Keratinocyte (primary cell): ENCODE measurements around the gene PDS5B.

Experiments
- EZH2 ChIP-seq: IDR thresholded peaks from one replicate; pipeline ENCODE4 v1.6.1; 2012; ENCODE audit warnings: inconsistent platforms, mild to moderate bottlenecking, low read length, moderate library complexity
- TF ChIP-seq, protein P1 (sequence below), 3 experiments: IDR thresholded peaks in 1 of 3; conservative IDR thresholded peaks in 1 of 3; optimal IDR thresholded peaks in 1 of 3; 2 replicates in 2 of 3; 3 replicates in 1 of 3; pipeline versions ENCODE3 to v1.5.1; 2011; ENCODE audit warnings: low read length in 3 of 3, mild to moderate bottlenecking in 3 of 3, moderate library complexity in 2 of 3, control low read depth in 1 of 3, inconsistent platforms in 1 of 3; ENCODE audit not compliant: insufficient read depth in 2 of 3; ENCODE audit errors: extremely low read depth in 1 of 3

DNA sequence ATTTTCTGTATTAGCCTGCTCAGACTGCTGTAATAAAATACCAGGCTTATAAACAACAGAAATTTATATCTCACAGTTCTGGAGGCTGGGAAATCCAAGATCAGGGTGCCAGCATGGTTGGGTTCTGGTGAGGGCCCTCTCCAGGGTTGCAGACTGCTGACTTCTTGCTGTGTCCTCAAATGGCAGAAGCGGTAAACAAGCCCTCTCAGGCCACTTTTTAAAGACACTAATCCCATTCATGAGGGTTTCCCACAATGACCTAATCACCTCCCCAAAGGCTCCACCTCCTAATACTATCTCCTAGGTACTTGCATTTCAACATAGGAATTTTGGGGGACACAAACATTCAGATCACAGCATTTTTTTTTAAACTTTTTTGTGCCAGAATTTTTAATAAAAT is 159.3 kb downstream of the PDS5B start:
- no peak for TF ChIP-seq EZH2
- TF ChIP-seq, protein P1, sequence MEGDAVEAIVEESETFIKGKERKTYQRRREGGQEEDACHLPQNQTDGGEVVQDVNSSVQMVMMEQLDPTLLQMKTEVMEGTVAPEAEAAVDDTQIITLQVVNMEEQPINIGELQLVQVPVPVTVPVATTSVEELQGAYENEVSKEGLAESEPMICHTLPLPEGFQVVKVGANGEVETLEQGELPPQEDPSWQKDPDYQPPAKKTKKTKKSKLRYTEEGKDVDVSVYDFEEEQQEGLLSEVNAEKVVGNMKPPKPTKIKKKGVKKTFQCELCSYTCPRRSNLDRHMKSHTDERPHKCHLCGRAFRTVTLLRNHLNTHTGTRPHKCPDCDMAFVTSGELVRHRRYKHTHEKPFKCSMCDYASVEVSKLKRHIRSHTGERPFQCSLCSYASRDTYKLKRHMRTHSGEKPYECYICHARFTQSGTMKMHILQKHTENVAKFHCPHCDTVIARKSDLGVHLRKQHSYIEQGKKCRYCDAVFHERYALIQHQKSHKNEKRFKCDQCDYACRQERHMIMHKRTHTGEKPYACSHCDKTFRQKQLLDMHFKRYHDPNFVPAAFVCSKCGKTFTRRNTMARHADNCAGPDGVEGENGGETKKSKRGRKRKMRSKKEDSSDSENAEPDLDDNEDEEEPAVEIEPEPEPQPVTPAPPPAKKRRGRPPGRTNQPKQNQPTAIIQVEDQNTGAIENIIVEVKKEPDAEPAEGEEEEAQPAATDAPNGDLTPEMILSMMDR (optimal IDR thresholded peaks at IDR 0.05 in 1 of 3, IDR thresholded peaks at IDR 0.05 in 1 of 3, conservative IDR thresholded peaks at IDR 0.05 in 1 of 3; ENCODE audit: extremely low read depth in 1 of 3, insufficient read depth in 2 of 3, low read length in 3 of 3): no peak
